Body of pancreas (tissue), 4 donors: ENCODE measurements around the gene ZSWIM7. TPM values are rescaled to one million over a fixed set of nuclear protein-coding genes. Genes with fewer than 3 reads are reported as not detected.

Source experiments
- ATAC-seq: fragments of 150-250 bp; one replicate; pipeline ENCODE4 v1.9.1; 2016
- DNase-seq, 4 donors: peaks; one replicate each; pipeline ENCODE4 v3.0.0-alpha.2; 2019
- H3K27ac ChIP-seq, 4 donors: fragments of 200-600 bp; sonication (generic); 1 replicate in 3 of 4; 2 replicates in 1 of 4; pipeline versions ENCODE4 v1.5.1 to v1.6.1; 2016 to 2019; ENCODE audit warnings: mild to moderate bottlenecking in 1 of 4, mixed read lengths in 1 of 4, moderate library complexity in 1 of 4
- H3K27me3 ChIP-seq, 2 donors: fragments of 200-600 bp; sonication (generic); one replicate each; pipeline ENCODE4 v1.6.0; 2016; ENCODE audit warnings: mild to moderate bottlenecking in 1 of 2
- H3K36me3 ChIP-seq, 2 donors: fragments of 200-600 bp; sonication (generic); replicated peaks in 1 of 2; 2 replicates each; pipeline ENCODE4 v1.5.1; 2016; ENCODE audit warnings: low read depth in 2 of 2; ENCODE audit not compliant: insufficient read depth in 1 of 2
- H3K4me1 ChIP-seq: fragments of 200-600 bp; sonication (generic); one replicate; pipeline ENCODE4 v1.6.0; 2016
- H3K4me3 ChIP-seq, 2 donors: fragments of 200-600 bp; sonication (generic); 1 replicate in 1 of 2; 2 replicates in 1 of 2; pipeline ENCODE4 v1.5.1; 2016 to 2019
- H3K9me3 ChIP-seq, 3 donors: fragments of 200-600 bp; sonication (generic); 1 replicate in 2 of 3; 2 replicates in 1 of 3; pipeline ENCODE4 v1.5.1; 2016
- POLR2A ChIP-seq, 3 donors: fragments of 450-650 bp; IDR thresholded peaks; one replicate each; pipeline ENCODE4 v1.6.1; 2016; ENCODE audit warnings: antibody characterized with exemption in 3 of 3, mild to moderate bottlenecking in 2 of 3
- WGBS, 2 donors: methylation state at CpG; one replicate each; pipeline ENCODE4 v1.1.5; 2017; 5-methylcytosine and 5-hydroxymethylcytosine counted together
- intact Hi-C: fragments of 100-400 bp; cut with DNase I; formaldehyde crosslinking; loops from one replicate; pipeline ENCODE4 v1.15.1; 2023
- total RNA-seq, 2 donors: library from RNA; depleted of rRNA; stranded (reverse); fragments of >200 nt; gene quantifications; one replicate each; pipeline ENCODE4 v1.1.0, GENCODE V29; 2016
- TF ChIP-seq, protein P1 (sequence below), 7 experiments: fragments of 450-650 bp in 4 of 7; fragments of 200-600 bp in 3 of 7; sonication (generic) in 3 of 7; IDR thresholded peaks; one replicate each; pipeline ENCODE4 v1.5.1; 2016 to 2019; ENCODE audit warnings: antibody characterized with exemption in 7 of 7

The ZSWIM7 gene
- total RNA-seq, 2 donors from 2014 or later, result 18.2 to 18.8 TPM

DNA sequence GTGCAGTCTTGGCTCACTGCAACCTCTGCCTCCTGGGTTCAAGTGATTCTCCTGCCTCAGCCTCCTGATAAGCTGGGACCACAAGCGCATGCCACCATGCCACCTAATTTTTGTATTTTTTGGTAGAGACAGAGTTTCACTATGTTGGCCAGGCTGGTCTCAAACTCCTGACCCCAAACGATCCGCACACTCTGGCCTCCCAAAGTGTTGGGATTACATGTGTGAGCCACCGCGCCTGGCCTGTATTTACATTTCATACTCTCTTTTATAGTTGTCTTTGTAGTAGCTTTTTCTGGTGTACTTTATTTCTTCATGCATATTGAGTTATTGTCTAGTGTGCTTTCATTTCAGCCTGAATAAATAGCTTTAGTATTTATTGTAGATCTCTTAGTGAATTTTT, 64.6 kb downstream of the ZSWIM7 start:
- TF ChIP-seq, protein P1, sequence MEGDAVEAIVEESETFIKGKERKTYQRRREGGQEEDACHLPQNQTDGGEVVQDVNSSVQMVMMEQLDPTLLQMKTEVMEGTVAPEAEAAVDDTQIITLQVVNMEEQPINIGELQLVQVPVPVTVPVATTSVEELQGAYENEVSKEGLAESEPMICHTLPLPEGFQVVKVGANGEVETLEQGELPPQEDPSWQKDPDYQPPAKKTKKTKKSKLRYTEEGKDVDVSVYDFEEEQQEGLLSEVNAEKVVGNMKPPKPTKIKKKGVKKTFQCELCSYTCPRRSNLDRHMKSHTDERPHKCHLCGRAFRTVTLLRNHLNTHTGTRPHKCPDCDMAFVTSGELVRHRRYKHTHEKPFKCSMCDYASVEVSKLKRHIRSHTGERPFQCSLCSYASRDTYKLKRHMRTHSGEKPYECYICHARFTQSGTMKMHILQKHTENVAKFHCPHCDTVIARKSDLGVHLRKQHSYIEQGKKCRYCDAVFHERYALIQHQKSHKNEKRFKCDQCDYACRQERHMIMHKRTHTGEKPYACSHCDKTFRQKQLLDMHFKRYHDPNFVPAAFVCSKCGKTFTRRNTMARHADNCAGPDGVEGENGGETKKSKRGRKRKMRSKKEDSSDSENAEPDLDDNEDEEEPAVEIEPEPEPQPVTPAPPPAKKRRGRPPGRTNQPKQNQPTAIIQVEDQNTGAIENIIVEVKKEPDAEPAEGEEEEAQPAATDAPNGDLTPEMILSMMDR (IDR thresholded peaks at IDR 0.05), result no peak
- no peak for TF ChIP-seq POLR2A (IDR thresholded peaks at IDR 0.05)
- no peaks in the 10 kb centered on the region for H3K27me3 ChIP-seq
- no peaks in the 10 kb centered on the region for H3K4me1 ChIP-seq
- DNase-seq (no peak), ATAC-seq (no peak)
- H3K27ac ChIP-seq, result no peak overlapping the region
- no peaks in the 10 kb centered on the region for H3K9me3 ChIP-seq
- WGBS, 2 donors, result 92 to 96% methylated on average over 5 of the region's 5 CpGs
- no peak overlapping the region for H3K4me3 ChIP-seq
- H3K36me3 ChIP-seq, result no peaks in the 10 kb centered on the region
- intact Hi-C loops, result no loop called here

DNA sequence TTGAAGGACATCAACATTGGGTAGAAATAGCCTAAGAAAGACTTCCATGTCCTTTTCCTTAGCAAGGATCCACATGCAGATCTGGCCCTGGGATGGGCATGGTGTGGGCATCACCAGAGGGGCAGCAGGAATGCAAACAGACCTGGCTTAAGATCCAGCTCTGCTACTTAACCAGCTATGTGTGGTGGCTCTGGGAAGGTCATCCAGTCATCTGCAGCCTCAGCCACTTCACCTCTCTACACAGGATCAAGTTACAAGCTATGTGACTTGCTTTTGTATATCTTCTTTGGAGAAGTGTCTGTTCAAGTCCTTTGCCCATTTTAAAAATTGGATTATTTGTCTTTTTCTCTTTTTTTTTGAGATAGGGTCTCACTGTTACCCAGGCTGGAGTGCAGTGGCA, 68.1 kb downstream of the ZSWIM7 start:
- Histone ChIP-seq H3K4me3 (no peak overlapping the region), H3K27me3 (no peaks in the 10 kb centered on the region), H3K9me3 (no peaks in the 10 kb centered on the region), H3K4me1 (no peaks in the 10 kb centered on the region), H3K27ac (no peak overlapping the region), H3K36me3 (no peaks in the 10 kb centered on the region)
- ATAC-seq (no peak), DNase-seq (no peak)
- intact Hi-C loops, result no loop called here
- TF ChIP-seq, protein P1 (IDR thresholded peaks at IDR 0.05), result no peak

GRCh38 chr17:15930426-15930825, 69.1 kb downstream of the ZSWIM7 start:
- H3K27ac ChIP-seq, result no peak overlapping the region
- no peaks in the 10 kb centered on the region for H3K36me3 ChIP-seq
- DNase-seq, result no peak
- H3K4me3 ChIP-seq, result no peak overlapping the region
- H3K27me3 ChIP-seq, result no peaks in the 10 kb centered on the region
- 67 to 85% methylated on average over 6 of the region's 6 CpGs for WGBS, 2 donors
- H3K4me1 ChIP-seq, result no peaks in the 10 kb centered on the region
- intact Hi-C loops, result no loop called here
- no peaks in the 10 kb centered on the region for H3K9me3 ChIP-seq
- no peak for ATAC-seq
- TF ChIP-seq POLR2A (IDR thresholded peaks at IDR 0.05), result no peak
- TF ChIP-seq, protein P1 (IDR thresholded peaks at IDR 0.05), result no peak

DNA sequence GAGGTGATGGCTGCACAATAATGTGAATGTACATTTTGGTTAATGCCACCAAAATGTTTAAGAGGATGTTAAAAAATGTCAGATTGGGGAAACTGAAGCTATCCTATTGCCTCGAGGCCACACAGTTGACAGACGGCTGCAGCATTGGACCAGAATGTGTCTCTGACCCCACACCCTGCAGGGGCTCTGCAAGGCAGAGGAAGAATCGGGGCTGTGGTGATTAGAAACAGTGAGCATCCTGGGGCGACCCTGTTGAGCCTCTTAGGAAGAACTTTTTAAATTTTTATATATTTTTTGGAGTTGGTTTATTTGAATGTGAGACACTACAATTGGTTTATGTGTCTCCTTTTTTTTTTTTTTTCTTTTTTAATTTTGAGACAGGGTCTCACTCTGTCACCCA, 69.6 kb downstream of the ZSWIM7 start:
- intact Hi-C loops, result no loop called here
- no peak overlapping the region for H3K4me3 ChIP-seq
- no peaks in the 10 kb centered on the region for H3K36me3 ChIP-seq
- H3K9me3 ChIP-seq, result no peaks in the 10 kb centered on the region
- WGBS, 2 donors, result 64 to 76% methylated on average over 4 of the region's 4 CpGs
- DNase-seq (no peak), ATAC-seq (no peak)
- H3K27me3 ChIP-seq, result no peaks in the 10 kb centered on the region
- TF ChIP-seq, protein P1 (IDR thresholded peaks at IDR 0.05), result no peak
- TF ChIP-seq POLR2A (IDR thresholded peaks at IDR 0.05), result no peak
- no peak overlapping the region for H3K27ac ChIP-seq
- H3K4me1 ChIP-seq, result no peaks in the 10 kb centered on the region

- Histone ChIP-seq H3K36me3 (no peaks in the 10 kb centered on the region), H3K4me3 (no peak overlapping the region), H3K4me1 (no peaks in the 10 kb centered on the region), H3K27me3 (no peaks in the 10 kb centered on the region), H3K27ac (no peak overlapping the region), H3K9me3 (no peaks in the 10 kb centered on the region)
- TF ChIP-seq, protein P1 (IDR thresholded peaks at IDR 0.05), result no peak
- no peak for TF ChIP-seq POLR2A (IDR thresholded peaks at IDR 0.05)
- ATAC-seq (no peak), DNase-seq (no peak)
- intact Hi-C loops, result no loop called here
- 29 to 43% methylated on average over 9 of the region's 9 CpGs for whole genome bisulfite sequencing, 2 donors
Measured at GRCh38 chr17:15928286-15928785, 71.2 kb downstream of the ZSWIM7 start.
